ENCODE data around the gene TIA1. TPM values are rescaled to one million over a fixed set of nuclear protein-coding genes. Genes with fewer than 3 reads are reported as not detected.

The TIA1 gene
- total RNA-seq, 1 experiment from 2014 or later: 94.1 TPM

DNA sequence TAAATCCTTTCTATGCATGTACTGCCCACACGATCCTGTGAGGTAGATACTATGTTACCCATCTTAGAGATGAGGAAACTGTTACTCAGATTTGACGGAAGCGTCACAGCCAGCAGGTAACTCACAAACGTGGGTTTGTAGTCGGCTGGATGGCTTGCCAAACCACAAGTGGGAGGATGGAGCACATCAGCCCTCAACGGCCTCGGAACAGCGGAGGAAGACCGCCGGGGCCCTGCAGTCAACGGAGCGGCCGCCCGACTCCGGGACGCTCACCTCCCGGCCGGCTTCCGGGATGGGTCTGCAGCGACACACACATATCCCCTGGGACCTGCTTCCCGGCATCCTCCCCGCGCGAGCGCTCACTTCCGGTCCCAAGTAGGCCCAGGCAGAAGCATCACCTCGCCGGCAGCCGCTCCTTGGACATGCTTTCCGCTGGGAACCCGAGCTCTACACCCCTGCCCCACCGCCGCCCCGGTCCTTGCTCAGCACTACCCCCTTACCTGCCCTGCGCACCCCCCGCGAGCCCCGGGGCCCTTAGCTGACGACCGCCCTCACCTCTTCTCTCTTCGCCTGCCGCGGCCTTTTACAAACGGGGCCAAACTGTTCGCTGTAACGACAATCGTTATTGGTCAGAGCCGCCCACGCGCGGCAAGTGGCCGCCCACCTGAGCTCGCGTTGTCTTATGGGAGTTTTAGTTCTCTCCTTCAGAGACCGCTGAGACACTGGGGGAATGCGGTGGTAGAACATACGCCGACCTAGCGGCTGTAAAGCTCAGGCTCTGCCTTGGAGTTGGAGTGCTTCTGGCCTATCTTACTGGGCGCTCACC is 57.8 kb downstream of the TIA1 start, which contains the start of gene C2orf42:
C2orf42 (minus strand) TSS at position 602 of the 826 bp plus-strand sequence. CDS start 9,034 bp downstream, outside the sequence.
- ATAC-seq (peak; percentile 91), DNase-seq (ENCODE audit: low read depth, low spot score) (peak; percentile 97)
- Histone ChIP-seq H3K4me1 (ENCODE audit: control insufficient read depth in 1 of 2, insufficient read depth in 2 of 2, low read length in 2 of 2) (peaks cover 7 to 14% of the 10 kb centered on the region in 2 experiments; a peak in 3 of 4 replicates), H3K9me2 (ENCODE audit: insufficient read depth) (no peaks in the 10 kb centered on the region), H4K20me1 (ENCODE audit: insufficient read depth) (no peaks in the 10 kb centered on the region), H3K9me3 (ENCODE audit: control insufficient read depth in 1 of 2, insufficient read depth in 1 of 2, low read depth in 1 of 2, low read length in 2 of 2) (no peaks in the 10 kb centered on the region), H3K4me2 (ENCODE audit: low read length) (peak within 1 kb of the TSS; percentile 83), H3K9ac (ENCODE audit: low read length) (peak within 1 kb of the TSS; percentile 77), H3K27ac (ENCODE audit: low read depth, low read length) (peak within 1 kb of the TSS; percentile 86), H3K27me3 (ENCODE audit: insufficient read depth, low read length) (no peaks in the 10 kb centered on the region), H3K79me2 (ENCODE audit: insufficient read depth, low read length) (peaks cover 7% of the 10 kb centered on the region; the same call in 1 of the 2 replicates), H2AFZ (ENCODE audit: low read depth, low read length, poor library complexity, severe bottlenecking) (no peak within 1 kb of the TSS), H3K36me3 (ENCODE audit: control insufficient read depth in 1 of 2, insufficient read depth in 2 of 2, low read length in 2 of 2) (no peaks in the 10 kb centered on the region), H3K4me3 (replicated peaks in 1 of 2; ENCODE audit: low read depth in 1 of 2, low read length in 2 of 2) (peak within 1 kb of the TSS; percentile 79 to 87)
- intact Hi-C loops (cut with micrococcal nuclease): loop anchor here (1.0 to 5.0 kb wide), 4 partner anchors 43 to 278 kb away; partner anchors contain the start of genes PCBP1 and TIA1
- POLR2A ChIA-PET: interaction anchor here (0.7 to 2.2 kb wide), 24 partner anchors 9 to 279 kb away, joined by 3 to 16 read pairs (median 4); partner anchors contain the start of genes MXD1, PCYOX1 and SNRPG
- CTCF ChIA-PET: interaction anchor here (0.7 to 1.3 kb wide), 2 partner anchors 113 to 277 kb away, joined by 3 to 6 read pairs; partner anchors contain the start of gene MXD1
- RAD21 ChIA-PET (ENCODE audit: low non-redundant PET in 1 of 2, low total read pairs in 2 of 2, uncharacterized antibody in 2 of 2, unreplicated experiment in 2 of 2): interaction anchor here (0.7 to 1.2 kb wide), 3 partner anchors 67 to 103 kb away, joined by 3 to 4 read pairs (median 3); partner anchors contain the start of genes SNRPG (in 2 of the 2) and PCYOX1 (in 1 of the 2)
- BruUV-seq (replicated peaks): no TSS peak
- TF ChIP-seq CTCF (IDR thresholded peaks at IDR 0.05 in 2 of 3, conservative IDR thresholded peaks at IDR 0.05 in 1 of 3; ENCODE audit: borderline replicate concordance in 1 of 3, insufficient read depth in 1 of 3, low read depth in 2 of 3, low read length in 2 of 3) (no peak), EZH2phosphoT487 (IDR thresholded peaks at IDR 0.05; ENCODE audit: borderline replicate concordance) (no peak), POLR2AphosphoS5 (IDR thresholded peaks at IDR 0.05; ENCODE audit: low read depth, low read length) (peak; percentile 98), ELF1 (IDR thresholded peaks at IDR 0.05; ENCODE audit: borderline replicate concordance, low read depth) (peak; percentile 97), YY1 (IDR thresholded peaks at IDR 0.05; ENCODE audit: extremely low read depth, insufficient replicate concordance, low read depth, low read length) (no peak), JUND (IDR thresholded peaks at IDR 0.05) (0 out of 2 replicates have a peak, but pooled peaks have one; percentile 9), MAX (IDR thresholded peaks at IDR 0.05) (peak; percentile 69), CEBPB (IDR thresholded peaks at IDR 0.05; ENCODE audit: low read depth) (no peak), SIN3A (IDR thresholded peaks at IDR 0.05; ENCODE audit: low read depth) (peak; percentile 81), SP1 (IDR thresholded peaks at IDR 0.05; ENCODE audit: low read depth) (peak; percentile 99), ZFX (IDR thresholded peaks at IDR 0.05) (peak; percentile 97), RAD21 (IDR thresholded peaks at IDR 0.05; ENCODE audit: low read depth) (peak; percentile 10; the same call in 1 of the 2 replicates), SRF (IDR thresholded peaks at IDR 0.05; ENCODE audit: low read depth) (peak; percentile 43; the same call in 1 of the 2 replicates), POLR2A (IDR thresholded peaks at IDR 0.05; ENCODE audit: borderline replicate concordance, extremely low read depth, insufficient read depth, insufficient read length) (peak; percentile 94)
- TF ChIP-seq, protein P1, sequence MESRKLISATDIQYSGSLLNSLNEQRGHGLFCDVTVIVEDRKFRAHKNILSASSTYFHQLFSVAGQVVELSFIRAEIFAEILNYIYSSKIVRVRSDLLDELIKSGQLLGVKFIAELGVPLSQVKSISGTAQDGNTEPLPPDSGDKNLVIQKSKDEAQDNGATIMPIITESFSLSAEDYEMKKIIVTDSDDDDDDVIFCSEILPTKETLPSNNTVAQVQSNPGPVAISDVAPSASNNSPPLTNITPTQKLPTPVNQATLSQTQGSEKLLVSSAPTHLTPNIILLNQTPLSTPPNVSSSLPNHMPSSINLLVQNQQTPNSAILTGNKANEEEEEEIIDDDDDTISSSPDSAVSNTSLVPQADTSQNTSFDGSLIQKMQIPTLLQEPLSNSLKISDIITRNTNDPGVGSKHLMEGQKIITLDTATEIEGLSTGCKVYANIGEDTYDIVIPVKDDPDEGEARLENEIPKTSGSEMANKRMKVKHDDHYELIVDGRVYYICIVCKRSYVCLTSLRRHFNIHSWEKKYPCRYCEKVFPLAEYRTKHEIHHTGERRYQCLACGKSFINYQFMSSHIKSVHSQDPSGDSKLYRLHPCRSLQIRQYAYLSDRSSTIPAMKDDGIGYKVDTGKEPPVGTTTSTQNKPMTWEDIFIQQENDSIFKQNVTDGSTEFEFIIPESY (IDR thresholded peaks at IDR 0.05; ENCODE audit: extremely low read depth, insufficient replicate concordance, low read length): no peak
- TF ChIP-seq, protein P2, sequence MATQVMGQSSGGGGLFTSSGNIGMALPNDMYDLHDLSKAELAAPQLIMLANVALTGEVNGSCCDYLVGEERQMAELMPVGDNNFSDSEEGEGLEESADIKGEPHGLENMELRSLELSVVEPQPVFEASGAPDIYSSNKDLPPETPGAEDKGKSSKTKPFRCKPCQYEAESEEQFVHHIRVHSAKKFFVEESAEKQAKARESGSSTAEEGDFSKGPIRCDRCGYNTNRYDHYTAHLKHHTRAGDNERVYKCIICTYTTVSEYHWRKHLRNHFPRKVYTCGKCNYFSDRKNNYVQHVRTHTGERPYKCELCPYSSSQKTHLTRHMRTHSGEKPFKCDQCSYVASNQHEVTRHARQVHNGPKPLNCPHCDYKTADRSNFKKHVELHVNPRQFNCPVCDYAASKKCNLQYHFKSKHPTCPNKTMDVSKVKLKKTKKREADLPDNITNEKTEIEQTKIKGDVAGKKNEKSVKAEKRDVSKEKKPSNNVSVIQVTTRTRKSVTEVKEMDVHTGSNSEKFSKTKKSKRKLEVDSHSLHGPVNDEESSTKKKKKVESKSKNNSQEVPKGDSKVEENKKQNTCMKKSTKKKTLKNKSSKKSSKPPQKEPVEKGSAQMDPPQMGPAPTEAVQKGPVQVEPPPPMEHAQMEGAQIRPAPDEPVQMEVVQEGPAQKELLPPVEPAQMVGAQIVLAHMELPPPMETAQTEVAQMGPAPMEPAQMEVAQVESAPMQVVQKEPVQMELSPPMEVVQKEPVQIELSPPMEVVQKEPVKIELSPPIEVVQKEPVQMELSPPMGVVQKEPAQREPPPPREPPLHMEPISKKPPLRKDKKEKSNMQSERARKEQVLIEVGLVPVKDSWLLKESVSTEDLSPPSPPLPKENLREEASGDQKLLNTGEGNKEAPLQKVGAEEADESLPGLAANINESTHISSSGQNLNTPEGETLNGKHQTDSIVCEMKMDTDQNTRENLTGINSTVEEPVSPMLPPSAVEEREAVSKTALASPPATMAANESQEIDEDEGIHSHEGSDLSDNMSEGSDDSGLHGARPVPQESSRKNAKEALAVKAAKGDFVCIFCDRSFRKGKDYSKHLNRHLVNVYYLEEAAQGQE (IDR thresholded peaks at IDR 0.05; ENCODE audit: low read depth): no peak
- TF ChIP-seq, protein P3, sequence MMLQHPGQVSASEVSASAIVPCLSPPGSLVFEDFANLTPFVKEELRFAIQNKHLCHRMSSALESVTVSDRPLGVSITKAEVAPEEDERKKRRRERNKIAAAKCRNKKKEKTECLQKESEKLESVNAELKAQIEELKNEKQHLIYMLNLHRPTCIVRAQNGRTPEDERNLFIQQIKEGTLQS (IDR thresholded peaks at IDR 0.05): no peak
